Stomach (tissue), 4 donors: ENCODE results near the gene SPATC1L.

Source experiments
- EP300 ChIP-seq: sonication (generic); formaldehyde crosslinking; IDR thresholded peaks from one replicate; pipeline ENCODE4 v1.6.1; 2017; ENCODE audit warnings: antibody characterized with exemption
- POLR2A ChIP-seq, 4 donors: fragments of 450-650 bp; IDR thresholded peaks; one replicate each; pipeline ENCODE4 v1.6.1; 2016; ENCODE audit warnings: antibody characterized with exemption in 4 of 4, control low read depth in 2 of 4, mild to moderate bottlenecking in 1 of 4, moderate library complexity in 1 of 4
- POLR2AphosphoS5 ChIP-seq, 3 donors: sonication (generic); formaldehyde crosslinking; IDR thresholded peaks; one replicate each; pipeline ENCODE4 v1.6.1; 2016; ENCODE audit warnings: antibody characterized with exemption in 3 of 3
- TF ChIP-seq, protein P1 (sequence below), 7 experiments: fragments of 450-650 bp in 4 of 7; fragments of 200-600 bp in 3 of 7; sonication (generic) in 3 of 7; IDR thresholded peaks; one replicate each; pipeline ENCODE4 v1.5.1; 2016 to 2019; ENCODE audit warnings: antibody characterized with exemption in 7 of 7, control low read depth in 2 of 7, mild to moderate bottlenecking in 1 of 7

DNA sequence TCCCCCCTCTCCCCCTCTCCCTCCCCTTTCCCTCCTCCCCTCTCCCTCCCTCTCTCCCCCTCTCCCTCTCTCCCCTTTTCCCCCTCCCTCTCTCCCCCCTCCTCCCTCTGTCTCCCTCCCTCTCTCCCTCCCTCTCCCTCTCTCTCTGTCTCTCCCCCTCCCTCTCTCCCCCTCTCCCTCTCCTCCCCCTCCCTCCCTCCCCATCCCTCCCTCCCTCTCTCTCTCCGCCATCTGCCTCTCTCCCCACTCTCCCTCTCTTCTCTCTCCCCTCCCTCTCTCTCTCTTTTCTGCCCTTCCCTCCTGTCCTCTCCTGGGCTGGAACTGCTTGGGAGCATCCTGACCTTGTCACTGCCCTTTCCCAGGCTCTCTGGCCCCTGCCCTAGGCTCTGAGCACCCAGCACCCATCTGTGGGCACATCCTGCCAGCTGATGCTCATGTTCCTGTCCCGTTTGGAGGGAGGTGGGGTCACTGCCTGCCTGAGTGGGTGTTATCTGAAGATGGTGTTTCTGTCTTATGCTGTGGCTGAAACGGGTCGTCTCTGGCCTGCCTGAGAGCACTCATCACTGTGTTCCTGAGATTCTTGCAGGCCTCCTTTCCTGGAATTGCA is 39.7 kb downstream of the SPATC1L start:
- TF ChIP-seq POLR2A (IDR thresholded peaks at IDR 0.05) = no peak
- no peak for TF ChIP-seq POLR2AphosphoS5 (IDR thresholded peaks at IDR 0.05)
- TF ChIP-seq, protein P1, sequence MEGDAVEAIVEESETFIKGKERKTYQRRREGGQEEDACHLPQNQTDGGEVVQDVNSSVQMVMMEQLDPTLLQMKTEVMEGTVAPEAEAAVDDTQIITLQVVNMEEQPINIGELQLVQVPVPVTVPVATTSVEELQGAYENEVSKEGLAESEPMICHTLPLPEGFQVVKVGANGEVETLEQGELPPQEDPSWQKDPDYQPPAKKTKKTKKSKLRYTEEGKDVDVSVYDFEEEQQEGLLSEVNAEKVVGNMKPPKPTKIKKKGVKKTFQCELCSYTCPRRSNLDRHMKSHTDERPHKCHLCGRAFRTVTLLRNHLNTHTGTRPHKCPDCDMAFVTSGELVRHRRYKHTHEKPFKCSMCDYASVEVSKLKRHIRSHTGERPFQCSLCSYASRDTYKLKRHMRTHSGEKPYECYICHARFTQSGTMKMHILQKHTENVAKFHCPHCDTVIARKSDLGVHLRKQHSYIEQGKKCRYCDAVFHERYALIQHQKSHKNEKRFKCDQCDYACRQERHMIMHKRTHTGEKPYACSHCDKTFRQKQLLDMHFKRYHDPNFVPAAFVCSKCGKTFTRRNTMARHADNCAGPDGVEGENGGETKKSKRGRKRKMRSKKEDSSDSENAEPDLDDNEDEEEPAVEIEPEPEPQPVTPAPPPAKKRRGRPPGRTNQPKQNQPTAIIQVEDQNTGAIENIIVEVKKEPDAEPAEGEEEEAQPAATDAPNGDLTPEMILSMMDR (IDR thresholded peaks at IDR 0.05) = no peak
- no peak for TF ChIP-seq EP300
